Stimulated activated CD4-positive, alpha-beta T cell treated with anti-CD3 and anti-CD28 coated beads, Interleukin-12 subunit alpha, Interleukin-12 subunit beta, amount 100 ng/mL, for 4 hours (primary cell): ENCODE data around the gene ICE2.
"Not testable (repeated sequence)": the region's sequence is repeated elsewhere in the genome, so short reads cannot be mapped to it uniquely, and the experiment has no call there.

Source experiments
- DNase-seq: peaks from one replicate; pipeline ENCODE4 v3.0.0-alpha.2; 2020

ICE2 gene

DNA sequence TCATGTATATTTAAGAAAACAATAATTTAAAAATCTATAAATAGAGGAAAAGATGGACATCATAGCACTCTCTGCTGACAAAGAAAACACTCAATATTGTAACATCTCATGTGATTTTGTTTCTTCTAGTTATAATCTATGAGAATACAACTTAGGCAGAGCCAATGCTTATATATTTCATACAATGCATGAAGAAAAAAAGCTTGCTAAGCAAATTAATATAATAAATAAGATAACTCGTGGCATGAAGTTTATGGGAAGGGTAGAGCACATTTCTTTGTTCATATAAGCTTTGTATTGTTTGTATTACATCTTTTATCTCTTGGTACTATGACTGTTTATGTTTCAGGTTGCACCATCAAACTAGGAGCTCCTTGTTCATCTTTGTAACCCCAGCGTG lies 73.5 kb downstream of the ICE2 start:
- DNase-seq, result no peak

DNA sequence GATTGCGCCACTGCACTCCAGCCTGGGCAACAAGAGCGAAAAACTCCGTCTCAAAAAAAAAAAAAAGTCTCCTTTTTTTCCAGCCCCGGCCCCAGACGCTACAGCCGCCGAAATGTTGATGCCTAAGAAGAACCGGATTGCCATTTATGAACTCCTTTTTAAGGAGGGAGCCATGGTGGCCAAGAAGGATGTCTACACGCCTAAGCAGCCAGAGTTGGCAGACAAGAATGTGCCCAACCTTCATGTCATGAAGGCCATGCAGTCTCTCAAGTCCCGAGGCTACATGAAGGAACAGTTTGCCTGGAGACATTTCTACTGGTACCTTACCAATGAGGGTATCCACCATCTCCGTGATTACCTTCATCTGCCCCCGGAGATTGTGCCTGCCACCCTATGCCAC lies 74.6 kb downstream of the ICE2 start:
- not testable (repeated sequence) for DNase-seq

- no peak for DNase-seq
Observed at GRCh38 chr15:60400944-60401343, 78.0 kb downstream of the ICE2 start.

- DNase-seq, result no peak
Observed at GRCh38 chr15:60399931-60400330, 79.0 kb downstream of the ICE2 start.

DNA sequence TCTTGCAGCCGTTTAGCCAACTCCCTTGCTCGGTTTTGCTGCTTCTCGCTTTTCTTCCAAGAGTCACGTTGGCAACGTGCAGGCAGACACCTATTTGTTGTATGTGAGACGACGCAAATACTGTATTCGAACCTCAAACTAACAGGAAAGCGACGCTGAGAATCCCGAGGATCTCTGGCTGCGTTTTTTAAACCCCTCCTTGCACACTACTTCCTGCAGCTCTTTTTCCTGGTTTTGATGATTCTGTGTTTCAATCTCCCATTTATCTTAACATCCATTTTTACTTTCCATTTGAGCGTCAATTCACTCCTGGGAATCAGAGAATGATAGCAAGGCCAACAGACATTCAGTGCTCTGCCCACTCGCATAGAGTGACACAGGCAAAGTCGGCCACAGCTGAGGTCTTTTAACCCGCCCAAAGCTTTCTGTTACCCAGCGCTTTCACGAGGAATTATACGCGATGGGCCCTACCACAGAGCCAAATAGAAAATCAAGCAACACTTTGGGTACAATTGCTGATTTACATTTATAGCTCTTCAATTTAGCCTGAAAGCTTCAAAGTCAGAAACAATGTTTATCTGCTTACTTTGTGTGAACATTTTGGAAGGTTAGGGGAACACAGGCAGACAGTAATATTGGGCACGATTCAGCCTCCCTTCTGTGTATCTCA lies 79.6 kb downstream of the ICE2 start:
- DNase-seq, result no peak

DNA sequence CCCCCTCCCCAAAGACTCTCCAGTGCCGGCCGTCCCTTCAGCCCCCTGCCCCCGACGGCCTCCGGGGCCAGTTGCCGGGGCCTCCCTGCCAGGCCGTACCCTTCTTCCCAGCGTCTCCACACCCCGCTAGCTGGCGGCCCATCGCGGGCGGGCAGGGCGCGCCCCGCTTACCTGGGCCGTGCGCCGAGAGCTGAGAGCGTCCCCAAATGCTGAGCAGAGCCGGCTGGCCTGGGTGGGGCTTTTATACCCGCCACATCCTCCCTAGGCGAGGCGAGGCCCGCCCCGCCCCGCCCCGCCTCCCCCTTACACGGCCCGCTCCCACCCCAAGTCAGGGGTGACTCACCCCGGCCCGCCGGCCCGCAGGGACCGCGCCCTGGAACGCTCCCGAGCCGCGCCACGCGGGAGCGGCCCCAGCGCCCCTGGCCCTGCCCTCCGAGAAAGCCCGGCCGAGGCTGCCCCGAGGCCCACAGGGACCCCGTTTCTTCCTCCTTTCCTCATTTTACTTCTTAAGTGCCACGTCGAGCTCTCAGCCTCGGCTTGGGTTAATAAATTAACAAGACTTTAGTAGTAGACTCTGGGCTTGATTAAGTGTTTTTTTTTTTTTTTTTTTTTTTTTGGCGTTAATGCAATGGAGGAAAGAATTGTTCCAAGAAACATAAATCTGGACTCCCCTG lies 81.0 kb downstream of the ICE2 start, which contains the start of gene ANXA2:
Gene ANXA2, minus strand, starts transcription at position 215 of the 674 bp plus-strand sequence. CDS start 11,911 bp downstream, outside the sequence.
- peak; percentile 71 for DNase-seq

GRCh38 chr15:60396958-60397771 lies 81.8 kb downstream of the ICE2 start:
- DNase-seq, result peak; percentile 25

- DNase-seq, result no peak
Observed at GRCh38 chr15:60396560-60396957, 82.4 kb downstream of the ICE2 start.

- DNase-seq, result no peak
Observed at GRCh38 chr15:60396100-60396499, 82.8 kb downstream of the ICE2 start.

DNA sequence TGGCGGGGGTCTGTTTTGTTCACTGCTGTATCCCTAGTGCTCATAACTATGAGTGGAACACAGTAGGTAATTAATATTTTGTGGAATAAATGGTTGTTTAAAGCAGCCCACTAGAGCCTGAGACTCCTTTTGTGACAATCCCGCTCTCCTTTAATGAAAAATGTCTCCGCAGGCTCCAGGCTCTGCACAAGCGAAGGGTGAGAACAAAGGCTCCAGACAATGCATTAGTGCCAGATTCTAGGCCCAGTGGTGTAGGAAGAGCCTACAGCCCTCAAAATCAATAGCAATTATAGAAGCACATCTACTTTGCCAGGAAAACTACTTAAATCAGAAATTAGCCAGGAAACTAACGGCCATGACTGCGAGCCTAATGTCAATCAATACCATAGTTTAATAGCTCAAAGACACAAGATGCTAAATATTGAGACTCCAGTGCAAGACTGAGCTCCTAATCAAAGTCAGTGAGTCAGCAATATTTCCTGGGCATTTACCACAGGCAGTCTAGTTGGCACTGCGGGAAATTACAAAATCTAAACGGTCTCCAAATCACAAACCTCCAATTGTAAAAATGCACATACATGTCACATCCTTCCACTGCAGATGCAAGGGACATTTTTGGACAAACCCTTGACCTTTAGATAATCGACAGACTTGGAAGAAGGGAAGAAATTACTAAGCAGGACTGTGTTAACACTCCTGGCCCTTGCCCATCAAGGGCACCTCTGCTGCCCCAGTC lies 83.5 kb downstream of the ICE2 start:
- no peak for DNase-seq

- DNase-seq, result no peak
Observed at GRCh38 chr15:60394689-60395097, 84.2 kb downstream of the ICE2 start.

GRCh38 chr15:60392986-60393790 lies 85.8 kb downstream of the ICE2 start:
- DNase-seq, result no peak

- DNase-seq, result no peak
Observed at GRCh38 chr15:60392601-60392985, 86.3 kb downstream of the ICE2 start.

GRCh38 chr15:60391722-60392315 lies 87.1 kb downstream of the ICE2 start:
- no peak for DNase-seq

- no peak for DNase-seq
Observed at GRCh38 chr15:60390871-60391501, 88.0 kb downstream of the ICE2 start.

DNA sequence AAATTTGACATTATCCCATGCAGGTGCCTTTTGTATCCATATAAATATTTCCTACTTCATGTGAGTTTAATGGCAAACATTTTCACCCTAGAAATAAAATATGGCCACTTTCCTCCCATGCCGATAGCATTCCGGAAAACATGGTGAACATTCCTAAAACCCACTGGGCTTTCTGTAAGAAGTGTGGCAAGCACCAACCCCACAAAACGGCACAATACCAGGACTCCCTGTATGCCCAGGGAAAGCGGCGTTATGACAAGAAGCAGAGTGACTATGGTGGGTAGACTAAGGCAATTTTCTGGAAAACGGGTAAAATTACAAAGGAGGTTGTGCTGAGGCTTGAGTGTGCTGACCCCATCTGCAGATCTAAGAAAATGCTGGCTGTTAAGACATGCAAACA lies 88.7 kb downstream of the ICE2 start:
- no peak for DNase-seq

GRCh38 chr15:60389261-60390077 lies 89.5 kb downstream of the ICE2 start:
- DNase-seq, result no peak

DNA sequence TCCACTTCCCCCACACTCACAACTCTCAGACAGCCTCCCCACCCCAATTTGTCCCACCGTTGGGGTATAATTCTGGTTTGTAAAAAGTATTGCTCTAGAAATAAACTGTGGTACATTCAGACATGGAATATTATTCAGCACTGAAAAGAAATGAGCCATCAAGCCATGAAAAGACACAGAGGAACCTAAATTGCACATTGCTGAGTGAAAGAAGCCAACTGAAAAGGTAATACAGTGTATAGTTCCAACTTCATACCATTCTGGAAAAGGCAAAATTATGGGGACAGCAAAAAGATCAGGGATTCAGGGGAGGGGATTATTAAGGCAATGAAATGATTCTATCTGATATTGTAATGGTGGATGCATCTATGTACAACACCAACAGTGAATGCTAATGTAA lies 91.6 kb downstream of the ICE2 start:
- no peak for DNase-seq

- no peak for DNase-seq
Observed at GRCh38 chr15:60386615-60387014, 92.3 kb downstream of the ICE2 start.
